Posterior vena cava (tissue), 2 donors: ENCODE results near the gene WDR5B. TPM values are rescaled to one million over a fixed set of nuclear protein-coding genes. Genes with fewer than 3 reads are reported as not detected.
"Not testable (repeated sequence)": the region's sequence is repeated elsewhere in the genome, so short reads cannot be mapped to it uniquely, and the experiment has no call there.

Source experiments
- DNase-seq: peaks from one replicate; pipeline ENCODE4 v3.0.0-alpha.2; 2020; ENCODE audit warnings: low spot score
- intact Hi-C, 2 donors: fragments of 100-400 bp; cut with DNase I; formaldehyde crosslinking; loops; one replicate each; pipeline versions ENCODE4 v1.14.1 to v1.14.2; 2022 to 2023
- total RNA-seq, 2 donors: library from RNA; stranded (reverse); fragmentation: NEBNext Ultra II Directional; extraction: Animal tissue kit (Norgen Biotek cat#: 25700); gene quantifications; one replicate each; pipeline ENCODE4 v1.2.1, GENCODE V29; 2021
- donor health status: DM: yes; HTN: yes; CAD: no.
- donor health status: DM: yes; HTN: yes; CAD: no.

WDR5B gene
- total RNA-seq, 2 donors from 2014 or later: 4.0 to 4.9 TPM

DNA sequence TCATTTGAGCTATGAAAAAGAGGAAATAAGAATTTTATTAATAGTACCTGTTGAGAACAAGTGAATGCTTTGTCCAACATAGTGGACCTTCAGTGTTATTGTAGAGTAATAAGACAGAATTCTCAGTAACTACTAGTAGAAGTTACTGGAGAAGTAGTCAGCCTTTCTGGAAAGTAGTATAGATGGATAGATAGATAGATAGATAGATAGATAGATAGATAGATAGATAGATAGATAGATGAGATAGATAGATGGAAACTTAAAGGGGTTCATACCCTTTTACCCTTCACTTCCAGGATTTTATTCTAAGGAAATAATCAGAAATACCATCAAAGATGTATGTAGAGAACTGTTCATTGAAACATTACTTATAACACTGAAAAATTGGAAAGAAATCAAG, 26.7 kb downstream of the WDR5B start:
- no peak for DNase-seq
- intact Hi-C loops: no loop called here

DNA sequence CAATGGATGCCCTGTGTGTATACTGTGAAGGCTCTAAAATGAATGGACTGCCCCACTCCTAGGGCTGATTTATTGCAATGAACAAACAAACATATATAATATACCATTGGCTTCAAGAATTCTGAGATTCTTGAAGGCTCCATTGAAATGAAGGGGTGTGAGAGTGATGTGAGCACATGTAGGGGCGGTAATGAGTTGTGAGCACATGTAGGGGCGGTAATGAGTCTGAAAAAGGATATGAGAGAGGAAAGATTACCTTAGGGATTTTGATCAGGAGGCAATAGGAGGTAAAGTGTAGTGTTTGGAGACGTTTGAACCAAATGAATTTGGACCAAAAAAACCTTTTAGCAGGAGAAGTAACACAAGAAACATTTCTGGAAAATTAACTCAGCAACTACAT, 28.2 kb downstream of the WDR5B start:
- DNase-seq: no peak
- intact Hi-C loops: no loop called here

DNA sequence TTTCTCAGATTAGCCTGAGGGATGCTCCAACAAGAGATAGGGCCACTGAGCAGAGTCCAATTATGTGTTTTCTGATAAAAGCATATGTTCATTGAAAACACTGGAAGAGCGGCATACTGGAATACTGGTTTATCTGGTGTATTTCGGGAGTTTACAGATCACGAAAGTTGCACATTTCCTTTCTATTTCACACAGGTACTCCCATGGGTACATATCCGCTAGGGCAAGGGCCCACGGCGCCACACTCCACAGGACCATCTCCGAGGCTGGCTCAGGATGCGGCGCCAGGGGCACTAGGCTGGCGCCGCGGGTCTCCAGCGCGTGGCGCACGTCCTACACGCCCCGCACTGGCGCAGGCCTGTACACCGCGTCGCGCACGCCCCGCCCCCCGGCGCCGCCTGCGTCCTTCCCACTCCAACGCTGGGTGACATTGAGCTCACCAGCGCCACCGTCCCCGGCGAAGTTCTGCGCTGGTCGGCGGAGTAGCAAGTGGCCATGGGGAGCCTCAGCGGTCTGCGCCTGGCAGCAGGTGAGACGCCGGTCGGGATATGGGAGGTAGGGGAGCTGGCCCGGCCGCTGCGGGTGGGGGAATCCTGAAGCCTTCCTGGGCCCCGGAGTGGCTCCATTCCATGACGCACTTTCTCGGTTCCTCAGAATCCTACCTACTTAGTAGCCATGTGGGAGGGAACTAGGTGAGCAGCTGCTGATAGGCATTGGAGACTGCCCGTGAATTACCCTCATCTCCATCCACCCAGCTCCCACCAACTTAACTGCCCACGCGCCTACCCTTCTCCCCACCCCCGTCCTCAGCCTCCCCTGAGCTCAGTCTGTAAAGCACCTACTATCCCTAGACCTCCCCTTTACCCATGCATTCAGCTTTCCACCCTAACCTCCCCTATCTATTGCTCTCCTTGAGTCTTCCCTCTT, 31.8 kb downstream of the WDR5B start, which contains the start of gene FAM162A:
Gene FAM162A (plus strand): TSS at position 412 of the 927 bp plus-strand sequence. CDS start 84 bp downstream, at position 496.
- DNase-seq: peak; percentile 98
- intact Hi-C loops: no loop called here

DNA sequence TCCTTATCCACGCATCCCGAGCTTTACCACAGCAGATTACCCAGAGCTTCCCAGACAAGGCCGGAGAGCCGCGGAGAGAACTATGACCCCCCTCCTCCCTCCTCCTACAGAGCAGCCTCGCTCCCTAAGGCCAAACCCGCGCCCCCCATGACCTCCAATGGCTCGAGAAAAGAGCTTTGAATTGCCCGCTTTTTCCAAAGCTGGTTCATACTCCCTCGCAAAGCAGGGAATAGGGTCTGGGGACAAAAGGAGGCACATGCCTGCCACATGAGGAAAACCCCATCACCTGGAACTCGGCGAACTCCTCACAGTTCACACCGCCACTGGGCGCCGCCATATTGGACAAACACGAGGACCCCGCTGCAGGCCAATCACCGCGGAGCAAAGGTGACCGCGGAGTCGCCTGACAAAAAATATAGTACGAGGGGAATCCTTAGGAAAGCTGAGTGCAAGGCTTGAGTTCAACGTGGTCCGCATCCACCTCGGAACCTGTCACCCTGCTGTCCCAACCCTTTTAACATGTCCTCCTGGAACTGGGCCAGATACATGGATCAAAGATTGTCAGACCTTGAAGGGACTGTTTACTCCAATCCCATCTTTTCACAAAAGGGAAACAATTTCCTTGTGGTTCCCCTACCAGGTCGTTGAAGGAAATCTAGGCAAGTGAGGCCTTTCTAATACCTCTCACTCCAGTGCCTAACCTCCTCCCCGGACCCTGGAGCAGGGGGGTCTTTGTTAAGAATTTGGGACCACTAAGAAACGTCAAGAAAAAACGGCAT, 32.8 kb downstream of the WDR5B start, which contains the start of gene MIX23:
Gene MIX23 (minus strand): TSS at position 344 of the 779 bp plus-strand sequence. CDS start 7 bp downstream, at position 337.
- DNase-seq: peak; percentile 95
- intact Hi-C loops: no loop called here

DNA sequence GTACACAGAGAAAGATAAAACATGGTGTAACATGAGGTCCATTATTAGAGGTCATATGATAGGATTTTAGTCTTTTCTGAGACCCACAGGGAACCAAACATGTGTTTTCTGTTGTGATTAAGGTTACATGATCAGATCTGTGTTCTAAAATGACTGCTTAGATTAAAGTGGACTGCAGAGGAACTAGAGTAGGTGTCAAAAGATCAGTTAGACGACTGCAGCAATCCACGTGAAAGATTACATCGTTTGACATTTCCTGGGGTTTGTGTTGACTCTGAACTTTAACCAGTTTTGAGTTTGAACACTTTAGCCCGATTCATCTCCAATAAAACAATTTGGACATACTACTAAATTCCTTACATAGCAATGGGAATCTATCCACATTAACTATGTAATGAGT, 37.9 kb downstream of the WDR5B start:
- intact Hi-C loops: no loop called here
- DNase-seq: no peak

DNA sequence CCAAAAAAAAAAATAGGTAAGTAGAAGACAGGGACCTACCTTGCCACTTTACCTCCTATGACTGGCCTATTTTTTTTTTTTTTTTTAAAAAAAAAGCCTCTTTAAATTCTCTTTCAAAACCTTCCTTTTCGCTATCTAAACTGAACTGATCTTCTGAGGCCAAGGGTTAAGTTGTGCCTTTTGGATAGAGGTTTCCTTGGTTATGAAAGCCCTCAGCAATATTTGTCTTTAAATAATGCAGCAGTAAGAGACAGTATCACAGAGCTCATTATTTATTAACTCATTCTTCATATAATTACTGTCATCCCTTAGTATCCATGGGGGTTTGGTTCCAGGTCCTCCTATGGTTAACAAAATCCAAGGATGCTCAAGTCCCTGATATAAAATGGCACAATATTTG, 41.8 kb downstream of the WDR5B start:
- no peak for DNase-seq
- intact Hi-C loops: no loop called here

DNA sequence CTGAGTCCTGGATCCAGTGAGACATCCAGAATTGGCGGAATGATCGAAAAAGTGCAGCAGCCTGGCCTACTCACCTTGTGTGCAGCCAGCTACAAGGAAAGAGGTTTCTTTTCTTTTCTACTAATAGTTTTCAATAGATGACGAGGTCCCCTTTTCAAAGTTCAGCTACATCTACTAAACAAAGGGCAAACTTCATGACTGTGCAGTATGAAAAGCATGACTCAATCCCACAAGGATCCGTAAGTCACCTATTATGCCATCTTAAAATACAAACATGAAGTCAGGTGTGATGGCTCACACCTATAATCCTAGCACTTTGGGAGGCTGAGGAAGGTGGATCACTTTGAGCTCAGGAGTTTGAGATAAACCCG, 49.5 kb downstream of the WDR5B start:
- DNase-seq: no peak

DNA sequence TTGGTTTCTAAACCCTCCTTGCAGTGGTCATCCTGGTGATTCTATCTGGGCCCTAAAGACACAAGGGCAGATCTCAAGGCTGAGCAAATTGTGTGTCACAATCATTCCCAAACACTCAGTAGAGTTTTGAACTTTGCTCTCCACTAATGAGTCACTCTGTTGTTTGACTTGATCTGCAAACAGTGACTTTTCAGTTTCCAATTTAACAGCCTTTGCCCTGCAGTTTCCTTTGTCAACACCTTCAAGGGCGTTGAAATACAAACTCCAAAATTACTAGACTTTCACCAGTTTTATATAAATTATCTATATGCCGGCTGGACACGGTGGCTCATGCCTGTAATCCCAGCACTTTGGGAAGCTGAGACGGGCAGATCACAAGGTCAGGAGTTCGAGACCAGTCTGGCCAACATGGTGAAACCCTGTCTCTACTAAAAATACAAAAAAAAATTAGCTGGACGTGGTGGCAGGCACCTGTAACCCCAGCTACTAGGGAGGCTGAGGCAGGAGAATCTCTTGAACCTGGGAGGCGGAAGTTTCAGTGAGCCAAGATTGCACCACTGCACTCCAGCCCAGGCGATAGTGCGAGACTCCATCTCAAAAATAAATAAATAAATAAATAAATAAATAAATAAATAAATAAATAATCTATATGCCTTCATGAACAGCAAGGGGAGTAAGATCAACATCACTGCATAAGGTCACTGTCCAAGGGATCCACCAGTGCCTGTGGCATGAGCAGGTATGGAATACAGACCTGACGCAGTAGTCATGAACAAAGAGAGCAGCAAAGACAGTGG, 50.1 kb downstream of the WDR5B start:
- intact Hi-C loops: not testable (repeated sequence)

More for the DNA sequence above, 49.5 kb downstream of the WDR5B start:
- intact Hi-C loops: no loop called here

DNA sequence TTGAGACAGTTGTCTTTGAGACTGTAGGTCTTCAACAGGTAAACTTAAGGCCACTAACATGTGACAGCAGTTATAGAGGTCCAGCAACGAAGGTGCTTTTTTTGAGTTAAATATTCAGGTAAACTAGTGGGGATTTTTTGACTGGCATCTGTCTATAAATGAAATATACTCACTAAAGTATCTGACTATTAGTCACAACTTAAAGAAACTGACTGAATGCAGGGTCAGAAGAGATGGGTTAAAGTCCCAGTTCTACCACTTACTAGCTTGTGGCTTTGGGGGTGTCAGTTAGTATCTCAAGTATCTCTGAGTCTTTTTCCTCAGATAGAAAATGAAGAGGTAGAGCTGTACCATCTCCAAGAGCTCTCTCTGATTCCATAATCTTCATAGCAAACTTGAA, 50.8 kb downstream of the WDR5B start:
- intact Hi-C loops: no loop called here
- no peak for DNase-seq

More for the DNA sequence above, 50.1 kb downstream of the WDR5B start:
- not testable (repeated sequence) for DNase-seq

DNA sequence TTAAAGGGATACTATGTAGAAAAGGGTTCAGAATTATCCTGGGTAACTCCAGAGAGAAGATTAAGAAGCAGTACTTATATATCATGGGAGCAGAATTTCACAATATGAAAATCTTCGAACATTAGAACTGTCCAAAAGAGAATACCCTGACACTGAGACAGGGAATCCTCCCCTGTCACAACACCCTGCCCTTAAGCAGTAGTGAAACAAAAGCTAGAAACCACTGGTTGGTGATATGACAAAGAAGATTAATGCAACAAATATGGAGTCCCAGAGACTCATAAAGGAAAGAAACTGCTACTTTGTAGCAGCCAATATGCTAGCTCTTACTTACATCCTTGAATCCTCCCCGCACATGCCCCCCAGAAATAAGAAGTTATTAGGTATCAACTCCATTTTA, 51.4 kb downstream of the WDR5B start:
- DNase-seq: no peak
- intact Hi-C loops: no loop called here

Other genes starting within 250 kb of the WDR5B start
- gene CASR, start 232.4 kb downstream of the WDR5B start, total RNA-seq: not detected
- 1 to 10 TPM; 3.5 to 9.7 TPM for gene CSTA, start 90.8 kb downstream of the WDR5B start, total RNA-seq
- 10 to 100 TPM; 13.8 to 16.3 TPM for gene MIX23, start 32.8 kb downstream of the WDR5B start, total RNA-seq
- gene FAM162A, start 31.9 kb downstream of the WDR5B start, total RNA-seq: 10 to 100 TPM; 31.5 to 36.9 TPM
- gene KPNA1, start 98.9 kb upstream of the WDR5B start, total RNA-seq: 10 to 100 TPM; 62.4 to 80.3 TPM
- gene PARP9, start 148.2 kb upstream of the WDR5B start, total RNA-seq: 10 to 100 TPM; 29.8 to 31.9 TPM
- gene DTX3L, start 148.3 kb upstream of the WDR5B start, total RNA-seq: 10 to 100 TPM; 22.8 to 32.0 TPM
- gene PARP15, start 161.6 kb upstream of the WDR5B start, total RNA-seq: 1 to 10 TPM; 2.5 to 3.5 TPM